HG03103 (cell line): Measurements from ENCODE around the gene LSM6.

Experiments
- ATAC-seq: cut with Tn5 transposase; IDR thresholded peaks from one replicate; pipeline ENCODE4 v1.9.1; 2021; ENCODE audit warnings: low read depth; ENCODE audit not compliant: unreplicated experiment

LSM6 gene

GRCh38 chr4:146175541-146176453 lies at the start of gene LSM6:
Gene LSM6, plus strand, starts transcription at chr4:146175718. Its CDS starts 7,204 bp downstream, at chr4:146182922.
- peak; percentile 83 for ATAC-seq

GRCh38 chr4:146132445-146132844 lies 43.1 kb upstream of the LSM6 start:
- peak; percentile 94 for ATAC-seq

DNA sequence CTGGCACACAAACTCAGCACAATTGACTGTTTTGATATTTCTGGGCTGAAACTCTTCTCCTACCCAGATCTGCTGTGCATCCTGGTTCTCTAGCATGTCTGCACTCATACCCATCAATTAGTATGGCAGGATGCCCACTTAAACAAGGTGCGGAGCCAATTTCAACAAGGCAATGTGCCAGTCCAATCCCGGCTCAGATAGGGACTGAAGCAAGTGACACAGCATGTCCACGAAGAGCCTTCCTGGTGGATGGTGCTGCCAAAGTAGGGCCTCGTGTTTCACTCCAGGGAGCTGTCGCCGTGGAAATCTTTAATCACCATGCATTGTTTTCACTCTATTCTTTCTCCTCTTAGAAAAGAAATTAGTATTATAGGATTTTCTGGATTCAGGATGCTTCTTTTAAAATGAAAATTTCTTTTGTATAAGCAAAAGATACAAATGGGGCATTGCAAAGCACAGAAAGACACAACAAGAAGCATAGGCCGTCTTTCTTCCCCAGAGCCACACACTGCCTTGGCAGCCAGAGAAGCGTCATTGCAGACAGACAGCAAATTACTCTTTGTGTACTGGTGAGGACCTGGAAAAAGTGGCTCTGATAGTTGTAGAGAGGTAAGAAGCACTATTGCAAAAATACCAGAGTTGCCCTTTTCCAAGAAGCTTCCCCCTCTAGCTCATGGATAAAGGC lies 40.6 kb upstream of the LSM6 start:
- ATAC-seq = no peak

GRCh38 chr4:146135941-146136340 lies 39.6 kb upstream of the LSM6 start:
- ATAC-seq = no peak

- ATAC-seq = no peak
Measured at GRCh38 chr4:146142768-146143167, 32.8 kb upstream of the LSM6 start.

GRCh38 chr4:146143888-146144287 lies 31.6 kb upstream of the LSM6 start:
- no peak for ATAC-seq

- ATAC-seq = no peak
Measured at GRCh38 chr4:146146918-146147317, 28.6 kb upstream of the LSM6 start.

- ATAC-seq = no peak
Measured at GRCh38 chr4:146148021-146148420, 27.5 kb upstream of the LSM6 start.

GRCh38 chr4:146154057-146154456 lies 21.5 kb upstream of the LSM6 start:
- ATAC-seq = no peak

DNA sequence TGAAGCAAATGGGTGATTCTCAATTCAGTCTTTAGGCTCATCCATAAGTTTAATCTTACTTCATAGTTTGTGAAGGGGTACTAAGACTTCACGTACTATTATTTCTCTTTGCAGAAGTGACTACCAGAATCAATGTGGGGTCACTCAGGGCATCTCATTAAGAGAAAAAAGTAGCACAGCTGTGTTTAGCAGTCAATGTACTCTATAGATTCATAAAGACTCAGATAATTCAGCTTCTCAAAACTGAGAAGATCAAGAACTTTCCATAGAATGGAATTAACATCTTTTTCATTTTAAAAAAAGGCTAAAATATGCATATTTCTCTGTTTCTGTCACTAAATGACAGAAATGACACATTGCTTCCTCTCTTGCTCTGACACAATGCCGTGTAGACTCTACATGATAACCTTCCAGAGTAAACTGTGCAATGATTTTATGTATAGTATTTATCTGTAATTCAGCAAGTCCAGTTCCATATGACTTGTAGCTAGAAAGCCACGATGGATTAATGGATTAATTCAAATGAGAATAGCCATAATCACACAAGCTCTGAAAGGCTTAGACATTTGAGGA lies 20.3 kb upstream of the LSM6 start:
- ATAC-seq = no peak

GRCh38 chr4:146158036-146158745 lies 17.3 kb upstream of the LSM6 start:
- no peak for ATAC-seq

DNA sequence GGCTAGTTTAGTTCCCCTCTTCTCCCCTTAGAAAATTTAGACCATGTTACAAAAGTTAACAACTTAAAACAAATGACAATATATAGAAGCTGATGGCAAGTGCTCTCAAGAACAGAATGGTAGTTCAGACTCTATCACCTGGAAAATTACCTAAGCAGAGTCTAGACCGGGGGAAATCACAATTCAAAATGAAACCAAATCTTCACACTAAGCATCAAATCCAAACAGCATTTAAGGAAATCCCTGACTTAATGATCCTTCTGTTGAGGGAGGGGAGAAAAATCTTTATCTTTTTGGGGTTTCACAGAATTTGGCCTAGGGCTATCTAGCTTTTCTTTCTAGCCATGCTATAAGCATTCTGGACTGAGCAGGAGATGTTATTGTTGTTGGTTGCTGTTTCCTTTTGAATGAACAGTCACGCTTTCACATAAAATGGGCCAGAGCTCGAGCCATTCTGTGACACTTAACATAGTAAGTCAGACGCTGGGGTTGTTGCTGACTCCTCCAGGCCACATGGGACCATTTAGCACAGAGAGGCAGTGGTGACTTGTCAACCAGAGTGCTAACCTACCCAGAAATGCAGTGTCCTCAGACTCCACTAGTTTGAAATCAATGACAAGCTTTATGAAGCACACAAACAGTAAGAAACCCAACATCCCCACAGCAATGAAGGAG lies 16.0 kb upstream of the LSM6 start:
- peak; percentile 55 for ATAC-seq

GRCh38 chr4:146161243-146161642 lies 14.3 kb upstream of the LSM6 start:
- no peak for ATAC-seq

DNA sequence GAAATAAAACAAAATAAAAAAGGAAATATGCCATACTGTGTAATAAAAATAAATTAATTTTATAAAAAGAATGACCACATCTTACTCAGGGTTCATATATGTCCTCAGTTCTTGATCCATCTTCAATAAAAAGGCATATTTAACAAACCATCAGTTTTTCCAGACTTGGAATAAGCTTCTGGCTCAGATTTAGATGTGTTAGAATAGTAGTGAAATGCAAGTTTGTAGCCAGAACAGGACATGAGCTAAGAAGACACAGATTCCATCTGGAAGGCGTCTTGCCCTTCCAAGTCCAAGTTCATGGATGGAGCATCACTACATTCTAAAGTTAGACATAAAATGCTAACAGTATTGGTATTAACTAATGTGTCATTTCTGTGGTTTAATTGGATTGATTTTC lies 10.3 kb upstream of the LSM6 start:
- no peak for ATAC-seq

- no peak for ATAC-seq
Measured at GRCh38 chr4:146165840-146166239, 9.7 kb upstream of the LSM6 start.

DNA sequence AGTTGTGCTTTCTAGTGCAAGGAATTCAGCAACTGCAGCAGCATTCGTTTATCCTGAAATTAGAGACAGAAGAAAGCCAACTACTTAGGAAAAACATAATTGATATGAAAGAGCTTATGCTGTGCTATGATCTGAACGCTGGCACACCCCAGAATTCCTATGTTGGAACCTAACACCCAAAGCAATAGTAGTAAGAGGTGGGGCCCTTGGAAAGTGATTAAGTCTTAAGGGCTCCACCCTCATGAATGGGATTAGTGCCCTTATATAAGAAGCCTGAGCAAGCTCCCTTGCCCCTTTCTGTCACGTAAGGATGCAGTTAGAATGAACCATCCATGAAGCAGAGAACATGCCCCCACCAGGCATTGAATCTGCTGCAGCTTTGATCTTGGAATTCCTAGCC lies 5.4 kb upstream of the LSM6 start:
- no peak for ATAC-seq

DNA sequence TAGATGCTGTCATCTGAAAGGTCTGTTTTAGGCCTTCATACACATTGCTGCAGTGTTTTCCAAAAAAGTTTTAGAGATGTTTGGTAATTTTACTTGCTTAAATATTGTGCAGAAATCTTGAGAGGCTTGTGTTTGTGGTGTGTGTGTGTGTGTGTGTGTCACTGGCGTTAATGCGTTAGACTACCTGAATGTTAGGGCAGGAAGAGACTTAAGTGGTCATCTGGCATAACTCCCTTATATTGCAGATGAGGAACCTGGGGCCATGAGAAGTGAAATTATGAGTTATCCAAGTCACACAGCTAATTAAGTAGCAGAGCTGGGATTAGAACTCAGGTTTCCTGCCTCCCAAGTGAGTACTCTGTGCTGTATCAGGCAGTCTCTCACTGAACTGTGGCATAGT lies 1.4 kb downstream of the LSM6 start:
- ATAC-seq = no peak

- no peak for ATAC-seq
Measured at GRCh38 chr4:146178126-146178525, 2.6 kb downstream of the LSM6 start.

- no peak for ATAC-seq
Measured at GRCh38 chr4:146179784-146180370, 4.4 kb downstream of the LSM6 start.

DNA sequence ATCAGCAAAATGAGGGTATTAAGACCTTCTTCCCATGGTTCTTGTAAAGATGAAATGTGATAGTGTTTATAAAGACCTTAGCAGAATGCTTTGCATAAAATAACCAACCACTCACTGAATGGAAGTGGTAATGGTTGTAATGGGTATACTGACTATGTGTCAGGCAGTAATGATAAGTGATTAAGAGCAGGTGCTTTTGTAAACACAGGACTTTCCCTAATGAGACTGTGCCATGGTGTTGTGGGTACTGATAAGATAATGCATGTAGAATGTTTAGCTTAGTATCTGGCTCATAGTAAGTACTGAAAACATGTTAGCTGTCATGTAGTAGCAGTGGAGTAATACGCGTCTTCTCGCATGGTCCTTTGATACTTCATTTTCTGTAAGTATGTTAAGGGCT lies 6.9 kb downstream of the LSM6 start:
- ATAC-seq = no peak
